ENCODE data around the gene TMEM63B.

GRCh38 chr6:44110005-44110676 lies 17.2 kb upstream of the TMEM63B start:
- TF ChIP-seq EZH2 (IDR thresholded peaks at IDR 0.05): no peak
- no peak for TF ChIP-seq POLR2AphosphoS5 (IDR thresholded peaks at IDR 0.05; ENCODE audit: borderline replicate concordance, low read depth, low read length)
- TF ChIP-seq FOXP2 (optimal IDR thresholded peaks at IDR 0.05; ENCODE audit: control extremely low read depth, extremely low read length, insufficient read depth): no peak
